Measurements from ENCODE around the gene AHSG.

DNA sequence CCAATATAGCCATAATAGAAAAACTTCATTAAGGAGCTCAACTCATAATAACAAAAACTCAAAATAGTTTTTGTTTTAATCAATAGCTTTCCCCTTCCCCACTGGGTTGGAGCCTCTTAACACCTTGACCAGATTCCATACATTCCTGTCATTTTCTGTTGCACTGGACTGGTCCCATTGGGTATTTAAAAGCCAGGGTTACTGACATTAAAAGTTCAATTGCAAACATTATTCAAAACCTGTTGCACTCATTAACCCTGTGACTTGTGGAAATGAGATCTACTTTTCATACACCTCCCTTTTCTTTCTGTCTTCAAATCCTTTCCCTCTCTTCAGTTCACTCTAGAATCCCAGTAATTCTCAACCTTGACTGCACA lies 51.2 kb downstream of the AHSG start:
- TF ChIP-seq, protein P1, sequence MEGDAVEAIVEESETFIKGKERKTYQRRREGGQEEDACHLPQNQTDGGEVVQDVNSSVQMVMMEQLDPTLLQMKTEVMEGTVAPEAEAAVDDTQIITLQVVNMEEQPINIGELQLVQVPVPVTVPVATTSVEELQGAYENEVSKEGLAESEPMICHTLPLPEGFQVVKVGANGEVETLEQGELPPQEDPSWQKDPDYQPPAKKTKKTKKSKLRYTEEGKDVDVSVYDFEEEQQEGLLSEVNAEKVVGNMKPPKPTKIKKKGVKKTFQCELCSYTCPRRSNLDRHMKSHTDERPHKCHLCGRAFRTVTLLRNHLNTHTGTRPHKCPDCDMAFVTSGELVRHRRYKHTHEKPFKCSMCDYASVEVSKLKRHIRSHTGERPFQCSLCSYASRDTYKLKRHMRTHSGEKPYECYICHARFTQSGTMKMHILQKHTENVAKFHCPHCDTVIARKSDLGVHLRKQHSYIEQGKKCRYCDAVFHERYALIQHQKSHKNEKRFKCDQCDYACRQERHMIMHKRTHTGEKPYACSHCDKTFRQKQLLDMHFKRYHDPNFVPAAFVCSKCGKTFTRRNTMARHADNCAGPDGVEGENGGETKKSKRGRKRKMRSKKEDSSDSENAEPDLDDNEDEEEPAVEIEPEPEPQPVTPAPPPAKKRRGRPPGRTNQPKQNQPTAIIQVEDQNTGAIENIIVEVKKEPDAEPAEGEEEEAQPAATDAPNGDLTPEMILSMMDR (IDR thresholded peaks at IDR 0.05) = no peak
- TF ChIP-seq POLR2A (IDR thresholded peaks at IDR 0.05) = no peak
